Measurements from ENCODE around the gene EMC9.

EMC9 gene

GRCh38 chr14:24136684-24137528 is 4.5 kb downstream of the EMC9 start:
- peaks cover 32% of the 10 kb centered on the region; the same call in 1 of the 2 replicates for H4K20me1 ChIP-seq (ENCODE audit: insufficient read depth, low read length)
- peaks cover 53% of the 10 kb centered on the region for H3K79me2 ChIP-seq (ENCODE audit: insufficient read depth, low read length)
- H3K27ac ChIP-seq (ENCODE audit: low read length): peak overlapping the region; percentile 93
- peak overlapping the region; percentile 100 for H3K9ac ChIP-seq (ENCODE audit: low read depth, low read length)
- H3K9me3 ChIP-seq (ENCODE audit: insufficient read depth, low read length, severe bottlenecking): no peaks in the 10 kb centered on the region
- peaks cover 36% of the 10 kb centered on the region for H3K36me3 ChIP-seq (ENCODE audit: insufficient read depth, low read length)
- H3K27me3 ChIP-seq (ENCODE audit: insufficient read depth, low read length, poor library complexity): no peaks in the 10 kb centered on the region
- no peak for DNase-seq
- H3K4me1 ChIP-seq (ENCODE audit: insufficient read depth, low read length): peaks cover 50% of the 10 kb centered on the region
- H3K4me2 ChIP-seq (ENCODE audit: insufficient read depth, low read length): peak overlapping the region; percentile 74
- no peak for TF ChIP-seq EZH2 (IDR thresholded peaks at IDR 0.05; ENCODE audit: borderline replicate concordance, low read depth, low read length, severe bottlenecking)
- TF ChIP-seq CTCF (IDR thresholded peaks at IDR 0.05; ENCODE audit: borderline replicate concordance, extremely low read depth, low read length, poor library complexity, severe bottlenecking): no peak
- H2AFZ ChIP-seq (ENCODE audit: low read depth, low read length): peak overlapping the region; percentile 92; the same call in 1 of the 2 replicates
- H3K4me3 ChIP-seq (ENCODE audit: low read depth in 1 of 2, low read length in 2 of 2): peak overlapping the region; percentile 95 to 98
- ATAC-seq (ENCODE audit: insufficient read depth, low read depth): no peak

- Histone ChIP-seq H3K4me1 (ENCODE audit: insufficient read depth, low read length) (peaks cover 48% of the 10 kb centered on the region), H3K9me3 (ENCODE audit: insufficient read depth, low read length, severe bottlenecking) (no peaks in the 10 kb centered on the region), H3K9ac (ENCODE audit: low read depth, low read length) (peak within 1 kb of the TSS; percentile 100), H3K4me3 (ENCODE audit: low read depth in 1 of 2, low read length in 2 of 2) (peak within 1 kb of the TSS; percentile 95 to 98), H3K27ac (ENCODE audit: low read length) (peak within 1 kb of the TSS; percentile 93), H4K20me1 (ENCODE audit: insufficient read depth, low read length) (peaks cover 32% of the 10 kb centered on the region; the same call in 1 of the 2 replicates), H3K4me2 (ENCODE audit: insufficient read depth, low read length) (peak within 1 kb of the TSS; percentile 74), H2AFZ (ENCODE audit: low read depth, low read length) (peak within 1 kb of the TSS; percentile 92), H3K79me2 (ENCODE audit: insufficient read depth, low read length) (peaks cover 51% of the 10 kb centered on the region), H3K27me3 (ENCODE audit: insufficient read depth, low read length, poor library complexity) (no peaks in the 10 kb centered on the region), H3K36me3 (ENCODE audit: insufficient read depth, low read length) (peaks cover 34% of the 10 kb centered on the region)
- ATAC-seq (ENCODE audit: insufficient read depth, low read depth) (peak; percentile 87), DNase-seq (peak; percentile 95)
- TF ChIP-seq CTCF (IDR thresholded peaks at IDR 0.05; ENCODE audit: borderline replicate concordance, extremely low read depth, low read length, poor library complexity, severe bottlenecking) (no peak), EZH2 (IDR thresholded peaks at IDR 0.05; ENCODE audit: borderline replicate concordance, low read depth, low read length, severe bottlenecking) (no peak)
Measured at GRCh38 chr14:24135834-24136683, 5.3 kb downstream of the EMC9 start, which contains the start of gene PSME1. Gene PSME1 (plus strand): TSS chr14:24136194. CDS start chr14:24136263, 69 bp downstream.

GRCh38 chr14:24135584-24135833 is 5.9 kb downstream of the EMC9 start:
- peak overlapping the region; percentile 74 for H3K27ac ChIP-seq (ENCODE audit: low read length)
- H3K9ac ChIP-seq (ENCODE audit: low read depth, low read length): peak overlapping the region; percentile 100
- DNase-seq (no peak), ATAC-seq (ENCODE audit: insufficient read depth, low read depth) (no peak)
- H3K9me3 ChIP-seq (ENCODE audit: insufficient read depth, low read length, severe bottlenecking): no peaks in the 10 kb centered on the region
- H3K27me3 ChIP-seq (ENCODE audit: insufficient read depth, low read length, poor library complexity): no peaks in the 10 kb centered on the region
- TF ChIP-seq EZH2 (IDR thresholded peaks at IDR 0.05; ENCODE audit: borderline replicate concordance, low read depth, low read length, severe bottlenecking): no peak
- TF ChIP-seq CTCF (IDR thresholded peaks at IDR 0.05; ENCODE audit: borderline replicate concordance, extremely low read depth, low read length, poor library complexity, severe bottlenecking): no peak
- peak overlapping the region; percentile 86 for H2AFZ ChIP-seq (ENCODE audit: low read depth, low read length)
- H3K79me2 ChIP-seq (ENCODE audit: insufficient read depth, low read length): peaks cover 45% of the 10 kb centered on the region
- peaks cover 48% of the 10 kb centered on the region for H3K4me1 ChIP-seq (ENCODE audit: insufficient read depth, low read length)
- H3K36me3 ChIP-seq (ENCODE audit: insufficient read depth, low read length): peaks cover 30% of the 10 kb centered on the region
- peak overlapping the region; percentile 74 for H3K4me2 ChIP-seq (ENCODE audit: insufficient read depth, low read length)
- H3K4me3 ChIP-seq (ENCODE audit: low read depth in 1 of 2, low read length in 2 of 2): peak overlapping the region; percentile 95 to 98
- H4K20me1 ChIP-seq (ENCODE audit: insufficient read depth, low read length): peaks cover 32% of the 10 kb centered on the region; the same call in 1 of the 2 replicates

Data from DND-41 (cell line).